Lower leg skin (tissue), 4 donors: ENCODE measurements around the gene PLK3. TPM values are rescaled to one million over a fixed set of nuclear protein-coding genes. Genes with fewer than 3 reads are reported as not detected.
"Not testable (repeated sequence)": the region's sequence is repeated elsewhere in the genome, so short reads cannot be mapped to it uniquely, and the experiment has no call there.

Experiments used
- DNase-seq, 2 donors: peaks; one replicate each; pipeline ENCODE4 v3.0.0-alpha.2; 2019; ENCODE audit warnings: low spot score in 2 of 2
- H3K4me3 ChIP-seq: fragments of 200-600 bp; sonication (generic); 2 replicates; pipeline ENCODE4 v1.5.1; 2017; ENCODE audit warnings: mild to moderate bottlenecking, low read depth; ENCODE audit not compliant: poor library complexity, severe bottlenecking
- CTCF ChIP-seq, 3 donors: fragments of 450-650 bp; IDR thresholded peaks; one replicate each; pipeline ENCODE4 v1.5.1; 2016; ENCODE audit warnings: antibody characterized with exemption in 3 of 3, mild to moderate bottlenecking in 3 of 3, moderate library complexity in 2 of 3
- POLR2A ChIP-seq, 2 donors: fragments of 450-650 bp; IDR thresholded peaks; one replicate each; pipeline ENCODE4 v1.6.1; 2016 to 2017; ENCODE audit warnings: antibody characterized with exemption in 2 of 2, mild to moderate bottlenecking in 1 of 2, moderate library complexity in 1 of 2
- WGBS, 2 donors: methylation state at CpG; one replicate each; pipeline ENCODE4 v1.1.5; 2018; 5-methylcytosine and 5-hydroxymethylcytosine counted together
- intact Hi-C: fragments of 100-400 bp; cut with DNase I; formaldehyde crosslinking; loops from one replicate; pipeline ENCODE4 v1.15.0; 2023; ENCODE audit warnings: low total_unique reads
- total RNA-seq, 4 donors: library from RNA; depleted of rRNA; stranded (reverse); fragments of >200 nt; gene quantifications; one replicate each; pipeline ENCODE4 v1.1.0, GENCODE V29; 2016

PLK3 gene
- 10 to 100 TPM; 39.7 to 80.9 (median 44.9) TPM for total RNA-seq

DNA sequence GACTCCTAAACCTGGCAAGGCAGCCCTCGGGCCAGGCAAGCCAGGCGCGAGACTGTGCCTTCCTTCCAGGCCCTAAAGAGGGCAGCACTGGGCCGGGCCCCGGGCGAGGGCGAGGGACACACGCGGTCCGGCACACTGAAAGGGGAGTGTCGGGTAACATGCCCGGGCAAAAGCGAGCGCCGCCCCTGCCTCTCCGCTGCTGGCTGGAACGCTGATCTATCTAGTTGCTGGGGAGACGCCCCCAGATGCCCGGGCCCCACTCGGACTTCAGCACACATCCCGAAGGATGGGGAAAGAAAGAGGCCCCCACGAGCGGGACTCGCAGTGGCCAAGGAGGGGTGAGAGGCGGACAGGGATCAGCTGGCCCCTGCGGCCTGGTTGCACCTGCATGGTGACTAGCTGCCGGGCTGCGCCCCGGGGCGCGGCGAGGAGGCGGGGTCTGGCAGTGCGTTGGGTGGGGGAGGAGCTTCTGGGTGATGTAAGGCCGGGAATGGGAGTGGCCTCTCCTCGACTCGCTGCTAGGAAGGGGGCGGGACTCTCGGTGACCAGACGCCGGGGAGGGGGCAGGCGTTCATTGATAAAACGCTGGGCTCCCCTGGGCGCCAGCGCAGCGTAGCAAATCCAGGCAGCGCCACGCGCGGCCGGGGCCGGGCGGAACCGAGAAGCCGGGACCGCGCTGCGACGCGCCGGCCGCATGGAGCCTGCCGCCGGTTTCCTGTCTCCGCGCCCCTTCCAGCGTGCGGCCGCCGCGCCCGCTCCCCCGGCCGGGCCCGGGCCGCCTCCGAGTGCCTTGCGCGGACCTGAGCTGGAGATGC is at the start of gene PLK3:
PLK3 (plus strand) TSS at position 608 of the 815 bp plus-strand sequence; CDS start at position 695, 87 bp downstream.
- TF ChIP-seq POLR2A (IDR thresholded peaks at IDR 0.05) (peak in 1 of 2 donors; percentile 65), CTCF (IDR thresholded peaks at IDR 0.05) (peak in 1 of 3 donors; percentile 93)
- WGBS, 2 donors, result 2 to 3% methylated on average over 19 to 21 of the region's 79 CpGs
- intact Hi-C loops, result no loop called here
- DNase-seq, result peak; percentile 97 to 99
- H3K4me3 ChIP-seq, result peak within 1 kb of the TSS; percentile 71

DNA sequence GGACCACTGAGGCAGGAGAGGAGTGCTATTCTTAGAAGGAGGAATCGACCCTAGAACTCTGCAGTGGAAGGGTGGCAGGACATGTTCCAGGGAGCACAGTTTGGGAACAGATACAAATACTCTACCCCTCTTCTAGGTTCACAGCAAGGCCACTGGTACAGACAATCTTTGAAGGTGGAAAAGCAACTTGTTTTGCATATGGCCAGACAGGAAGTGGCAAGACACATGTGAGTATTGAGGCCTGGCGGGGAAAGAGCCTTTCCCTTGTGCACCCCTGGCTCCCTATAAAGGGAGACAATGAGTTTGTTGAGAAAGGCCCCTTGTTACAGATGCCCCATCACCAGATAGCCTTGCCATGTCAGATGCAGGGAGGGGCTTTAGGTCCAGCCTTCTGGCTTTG is 42.8 kb upstream of the PLK3 start:
- intact Hi-C loops, result no loop called here
- H3K4me3 ChIP-seq, result no peak overlapping the region
- no peak for DNase-seq
- TF ChIP-seq CTCF (IDR thresholded peaks at IDR 0.05), result no peak
- TF ChIP-seq POLR2A (IDR thresholded peaks at IDR 0.05), result no peak
- 96 to 100% methylated on average over 2 of the region's 2 CpGs for WGBS, 2 donors

GRCh38 chr1:44759077-44759476 is 41.1 kb upstream of the PLK3 start:
- no peak for DNase-seq
- intact Hi-C loops, result no loop called here
- TF ChIP-seq POLR2A (IDR thresholded peaks at IDR 0.05) (no peak), CTCF (IDR thresholded peaks at IDR 0.05) (no peak)
- H3K4me3 ChIP-seq, result no peak overlapping the region
- 87 to 94% methylated on average over 11 of the region's 11 CpGs for WGBS, 2 donors

GRCh38 chr1:44760876-44761275 is 39.3 kb upstream of the PLK3 start:
- TF ChIP-seq CTCF (IDR thresholded peaks at IDR 0.05), result no peak
- no peak for TF ChIP-seq POLR2A (IDR thresholded peaks at IDR 0.05)
- no peak for DNase-seq
- no peak overlapping the region for H3K4me3 ChIP-seq
- 89 to 96% methylated on average over 3 of the region's 3 CpGs for WGBS, 2 donors
- intact Hi-C loops, result no loop called here

DNA sequence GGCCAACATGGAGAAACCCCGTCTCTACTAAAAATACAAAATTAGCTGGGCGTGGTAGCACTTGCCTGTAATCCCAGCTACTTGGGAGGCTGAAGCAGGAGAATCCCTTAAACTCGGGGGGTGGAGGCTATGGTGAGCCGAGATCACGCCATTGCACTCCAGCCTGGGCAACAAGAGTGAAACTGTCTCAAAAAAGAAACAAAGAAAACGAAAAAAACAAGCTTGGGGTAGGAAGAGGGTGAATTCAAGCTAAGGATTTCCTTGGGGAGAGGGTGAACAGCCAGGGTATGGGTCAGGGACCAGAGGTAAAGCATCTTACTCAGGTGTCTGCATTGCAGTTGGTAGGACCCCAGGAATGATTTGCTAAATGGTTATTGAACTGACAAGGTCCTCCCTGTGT is 33.8 kb upstream of the PLK3 start:
- WGBS, 2 donors, result 92 to 95% methylated on average over 6 of the region's 6 CpGs
- DNase-seq, H3K4me3 ChIP-seq, intact Hi-C loops: not testable (repeated sequence)

DNA sequence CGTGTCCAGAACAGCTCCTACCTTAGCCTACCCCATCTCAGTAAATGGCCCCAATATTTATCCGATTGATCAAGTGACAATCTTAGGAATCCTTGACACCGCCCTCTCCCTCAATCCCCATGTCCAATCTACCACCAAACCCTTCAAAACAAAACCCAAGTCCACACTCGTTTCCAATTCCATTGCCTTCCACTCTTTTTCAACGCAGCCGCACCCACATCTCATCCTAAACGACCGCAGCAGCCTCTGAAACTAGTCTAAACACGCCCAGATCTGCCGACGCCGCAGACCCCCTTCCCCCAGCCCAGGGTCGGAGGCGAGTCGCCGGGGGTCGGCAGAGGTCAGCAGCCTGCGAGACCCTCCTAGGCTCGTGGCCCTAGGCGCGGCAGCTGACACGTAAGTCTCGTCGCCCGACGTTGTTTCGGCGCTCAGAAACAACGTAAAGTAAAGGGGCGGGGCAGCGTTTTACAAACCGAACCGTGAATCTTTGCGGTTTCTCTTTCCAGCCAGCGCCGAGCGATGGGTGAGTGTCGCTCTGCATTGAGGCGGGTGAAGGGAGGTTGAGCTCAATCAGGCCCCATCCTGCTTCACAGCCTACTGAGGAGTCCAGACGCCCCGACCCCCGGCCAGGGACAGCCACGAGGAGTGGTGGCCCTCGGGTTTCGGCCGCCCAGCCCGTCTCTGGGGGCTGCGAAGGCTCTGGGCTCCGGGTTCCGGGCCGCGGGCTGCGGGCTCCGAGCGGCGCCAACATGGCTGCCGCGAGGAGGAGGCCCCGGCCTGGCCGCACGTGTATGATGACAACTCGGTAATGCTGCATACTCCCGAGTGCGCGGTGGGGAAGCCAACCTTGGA is 24.9 kb upstream of the PLK3 start, which contains the start of gene RPS8:
RPS8 (plus strand) TSS at position 463 of the 852 bp plus-strand sequence; CDS start at position 520, 57 bp downstream.
- intact Hi-C loops, result no loop called here
- 0 to 1% methylated on average over 33 to 37 of the region's 65 CpGs for WGBS, 2 donors
- peak; percentile 93 to 98 for DNase-seq
- peak within 1 kb of the TSS; percentile 85 for H3K4me3 ChIP-seq
- peak in 1 of 3 donors; percentile 34 for TF ChIP-seq CTCF (IDR thresholded peaks at IDR 0.05)
- TF ChIP-seq POLR2A (IDR thresholded peaks at IDR 0.05), result peak in 1 of 2 donors; percentile 86
